ENCODE data around the gene TFAP2E.
A peak's percentile ranks its signal among the peaks of the same experiment; 100 is the strongest.

- TF ChIP-seq CTCF (IDR thresholded peaks at IDR 0.05 in 8 of 11, conservative IDR thresholded peaks at IDR 0.05 in 3 of 11) (no peak), POLR2A (IDR thresholded peaks at IDR 0.05) (no peak), POLR2AphosphoS5 (IDR thresholded peaks at IDR 0.05) (peak in 1 of 3 donors; percentile 43)
Measured at GRCh38 chr1:35594005-35594760, 21.1 kb downstream of the TFAP2E start.

Measured in spleen (tissue), 7 donors.